Gastroesophageal sphincter (tissue), 4 donors: ENCODE measurements around the gene HNRNPH2. TPM values are rescaled to one million over a fixed set of nuclear protein-coding genes. Genes with fewer than 3 reads are reported as not detected.

Experiments
- ATAC-seq: fragments of 150-250 bp; one replicate; pipeline ENCODE4 v1.9.1; 2016; ENCODE audit warnings: mild to moderate bottlenecking, moderate library complexity
- H3K27ac ChIP-seq, 4 donors: fragments of 200-600 bp; sonication (generic) in 3 of 4; 1 replicate in 3 of 4; 2 replicates in 1 of 4; pipeline ENCODE4 v1.5.1; 2016 to 2019
- H3K27me3 ChIP-seq: fragments of 200-600 bp; sonication (generic); one replicate; pipeline ENCODE4 v1.5.1; 2019
- H3K36me3 ChIP-seq, 2 donors: fragments of 200-600 bp; sonication (generic); one replicate each; pipeline ENCODE4 v1.5.1; 2019; ENCODE audit warnings: control low read depth in 1 of 2
- H3K4me1 ChIP-seq, 3 donors: fragments of 200-600 bp; sonication (generic); 1 replicate in 2 of 3; 2 replicates in 1 of 3; pipeline ENCODE4 v1.5.1; 2016 to 2019; ENCODE audit warnings: control low read depth in 2 of 3
- H3K4me3 ChIP-seq, 2 donors: fragments of 200-600 bp; sonication (generic); one replicate each; pipeline ENCODE4 v1.5.1; 2019; ENCODE audit warnings: mild to moderate bottlenecking in 1 of 2, moderate library complexity in 1 of 2
- H3K9me3 ChIP-seq, 3 donors: fragments of 200-600 bp; sonication (generic); one replicate each; pipeline ENCODE4 v1.5.1; 2017 to 2019; ENCODE audit warnings: control low read depth in 2 of 3
- EP300 ChIP-seq: sonication (generic); formaldehyde crosslinking; IDR thresholded peaks from one replicate; pipeline ENCODE4 v1.6.1; 2017; ENCODE audit warnings: antibody characterized with exemption, mild to moderate bottlenecking
- POLR2A ChIP-seq, 2 donors: fragments of 450-650 bp; IDR thresholded peaks; one replicate each; pipeline ENCODE4 v1.6.1; 2017; ENCODE audit warnings: antibody characterized with exemption in 2 of 2, mild to moderate bottlenecking in 2 of 2, moderate library complexity in 1 of 2
- POLR2AphosphoS5 ChIP-seq: sonication (generic); formaldehyde crosslinking; IDR thresholded peaks from one replicate; pipeline ENCODE4 v1.6.1; 2017; ENCODE audit warnings: antibody characterized with exemption
- WGBS, 2 donors: methylation state at CpG; one replicate each; pipeline ENCODE4 v1.1.5; 2018; ENCODE audit warnings: low coverage in 1 of 2; 5-methylcytosine and 5-hydroxymethylcytosine counted together
- total RNA-seq, 4 donors: library from RNA; depleted of rRNA; stranded (reverse); fragments of >200 nt; gene quantifications; one replicate each; pipeline ENCODE4 v1.1.0, GENCODE V29; 2016
- TF ChIP-seq, protein P1 (sequence below), 4 experiments: fragments of 200-600 bp in 2 of 4; fragments of 450-650 bp in 2 of 4; sonication (generic) in 1 of 4; IDR thresholded peaks; one replicate each; pipeline ENCODE4 v1.5.1; 2017 to 2019; ENCODE audit warnings: antibody characterized with exemption in 4 of 4, mild to moderate bottlenecking in 2 of 4, moderate library complexity in 2 of 4

The HNRNPH2 gene
- total RNA-seq, 4 donors from 2014 or later: 38.8 to 66.6 (median 62.1) TPM

DNA sequence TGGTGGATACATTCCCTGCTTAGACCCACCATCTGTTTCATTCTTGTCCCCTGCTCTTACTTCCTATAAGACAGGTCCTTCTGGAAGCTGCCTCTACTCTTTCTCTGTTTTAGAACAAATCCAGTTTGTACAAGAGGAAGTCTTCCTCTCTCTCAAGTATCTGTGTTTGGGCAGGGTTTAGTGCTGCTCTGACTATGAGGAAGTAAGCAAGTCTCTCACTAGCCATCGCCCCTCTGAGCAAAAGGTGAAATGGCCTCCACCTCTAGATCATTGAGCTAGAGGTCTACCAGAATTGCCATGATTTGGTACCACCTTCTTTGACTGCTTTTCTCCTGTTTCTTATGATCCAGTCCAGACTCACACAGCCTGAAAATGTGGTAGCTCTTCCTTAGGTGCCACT, 30.5 kb upstream of the HNRNPH2 start:
- no peak for ATAC-seq
- Histone ChIP-seq H3K4me1 (no peaks in the 10 kb centered on the region), H3K4me3 (no peak overlapping the region), H3K27me3 (no peaks in the 10 kb centered on the region), H3K9me3 (no peaks in the 10 kb centered on the region), H3K27ac (no peak overlapping the region), H3K36me3 (no peaks in the 10 kb centered on the region)
- WGBS, 2 donors: 57% methylated on average over 1 of the region's 1 CpG; no CpG with 5 or more reads in 1 of the 2 donors
- TF ChIP-seq EP300 (no peak), POLR2AphosphoS5 (no peak), POLR2A (IDR thresholded peaks at IDR 0.05) (no peak)
- TF ChIP-seq, protein P1, sequence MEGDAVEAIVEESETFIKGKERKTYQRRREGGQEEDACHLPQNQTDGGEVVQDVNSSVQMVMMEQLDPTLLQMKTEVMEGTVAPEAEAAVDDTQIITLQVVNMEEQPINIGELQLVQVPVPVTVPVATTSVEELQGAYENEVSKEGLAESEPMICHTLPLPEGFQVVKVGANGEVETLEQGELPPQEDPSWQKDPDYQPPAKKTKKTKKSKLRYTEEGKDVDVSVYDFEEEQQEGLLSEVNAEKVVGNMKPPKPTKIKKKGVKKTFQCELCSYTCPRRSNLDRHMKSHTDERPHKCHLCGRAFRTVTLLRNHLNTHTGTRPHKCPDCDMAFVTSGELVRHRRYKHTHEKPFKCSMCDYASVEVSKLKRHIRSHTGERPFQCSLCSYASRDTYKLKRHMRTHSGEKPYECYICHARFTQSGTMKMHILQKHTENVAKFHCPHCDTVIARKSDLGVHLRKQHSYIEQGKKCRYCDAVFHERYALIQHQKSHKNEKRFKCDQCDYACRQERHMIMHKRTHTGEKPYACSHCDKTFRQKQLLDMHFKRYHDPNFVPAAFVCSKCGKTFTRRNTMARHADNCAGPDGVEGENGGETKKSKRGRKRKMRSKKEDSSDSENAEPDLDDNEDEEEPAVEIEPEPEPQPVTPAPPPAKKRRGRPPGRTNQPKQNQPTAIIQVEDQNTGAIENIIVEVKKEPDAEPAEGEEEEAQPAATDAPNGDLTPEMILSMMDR (IDR thresholded peaks at IDR 0.05): no peak

DNA sequence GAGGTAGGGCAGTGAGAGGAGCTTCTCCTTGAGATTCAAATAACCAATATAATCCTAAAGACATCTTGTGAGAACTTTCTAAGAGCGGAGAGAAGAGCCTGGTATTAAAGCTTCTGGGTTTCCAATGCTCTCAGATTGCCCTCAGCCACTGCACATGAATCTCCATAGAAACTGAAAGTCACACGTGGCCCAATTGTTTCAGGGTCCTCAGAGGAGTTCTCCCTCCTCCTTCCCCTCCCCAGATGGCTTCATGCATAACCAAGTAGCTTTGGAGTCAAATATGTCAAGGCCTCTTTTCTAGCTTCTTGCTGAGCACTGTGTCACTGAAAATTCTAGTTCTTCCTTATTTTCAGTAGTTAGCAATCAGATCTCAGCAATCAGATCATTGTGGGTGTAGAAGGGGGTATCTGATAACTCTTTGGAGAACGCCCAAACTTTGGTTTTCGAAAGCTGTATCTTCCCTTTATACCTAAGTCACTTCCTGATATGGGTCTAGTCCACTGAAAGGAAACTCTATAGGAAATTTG, 24.3 kb upstream of the HNRNPH2 start:
- Histone ChIP-seq H3K27me3 (no peaks in the 10 kb centered on the region), H3K4me3 (no peak overlapping the region), H3K9me3 (no peaks in the 10 kb centered on the region), H3K36me3 (no peaks in the 10 kb centered on the region), H3K27ac (no peak overlapping the region), H3K4me1 (no peaks in the 10 kb centered on the region)
- WGBS, 2 donors: 40 to 64% methylated on average over 1 to 4 of the region's 4 CpGs
- TF ChIP-seq EP300 (no peak), POLR2A (IDR thresholded peaks at IDR 0.05) (no peak), POLR2AphosphoS5 (no peak)
- TF ChIP-seq, protein P1 (IDR thresholded peaks at IDR 0.05): no peak
- no peak for ATAC-seq

DNA sequence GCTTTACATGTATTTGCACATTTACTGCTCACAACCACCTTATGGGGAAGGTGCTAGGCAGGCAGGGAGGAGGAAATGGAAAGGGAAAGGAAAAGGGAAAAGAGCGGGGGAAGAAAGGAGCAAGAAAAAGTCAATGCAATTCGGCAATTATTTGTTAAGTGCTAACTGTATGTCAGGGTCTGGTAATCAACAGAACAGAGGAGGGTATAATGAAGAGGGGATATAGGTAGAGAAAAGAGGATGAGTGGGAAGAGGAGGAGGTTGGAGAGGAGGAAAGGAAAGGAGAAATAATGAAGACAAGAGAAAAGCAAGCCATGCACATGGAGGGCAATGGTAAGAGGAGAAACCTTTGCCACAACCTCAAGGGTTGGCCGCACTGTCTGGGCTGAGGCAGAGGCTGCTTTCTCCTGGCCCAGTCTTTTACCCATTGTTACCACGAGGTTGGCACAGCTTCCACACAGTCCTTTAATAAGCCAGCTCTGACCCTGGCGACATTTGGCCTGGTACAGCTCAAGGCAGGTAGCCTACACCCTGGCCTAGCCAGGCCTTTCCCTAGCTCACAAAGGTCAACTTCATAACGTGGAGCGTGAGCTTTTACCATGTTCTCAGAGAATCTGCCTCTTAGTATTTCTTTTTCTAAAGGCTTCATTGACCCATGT, 22.9 kb upstream of the HNRNPH2 start:
- H3K36me3 ChIP-seq: no peaks in the 10 kb centered on the region
- ATAC-seq: no peak
- no peaks in the 10 kb centered on the region for H3K4me1 ChIP-seq
- TF ChIP-seq, protein P1 (IDR thresholded peaks at IDR 0.05): no peak
- TF ChIP-seq POLR2AphosphoS5 (no peak), EP300 (no peak), POLR2A (IDR thresholded peaks at IDR 0.05) (no peak)
- no peaks in the 10 kb centered on the region for H3K27me3 ChIP-seq
- peak overlapping the region in 1 of 2 donors; percentile 6 for H3K4me3 ChIP-seq
- H3K27ac ChIP-seq: no peak overlapping the region
- 83 to 88% methylated on average over 3 to 7 of the region's 7 CpGs for WGBS, 2 donors
- no peaks in the 10 kb centered on the region for H3K9me3 ChIP-seq

DNA sequence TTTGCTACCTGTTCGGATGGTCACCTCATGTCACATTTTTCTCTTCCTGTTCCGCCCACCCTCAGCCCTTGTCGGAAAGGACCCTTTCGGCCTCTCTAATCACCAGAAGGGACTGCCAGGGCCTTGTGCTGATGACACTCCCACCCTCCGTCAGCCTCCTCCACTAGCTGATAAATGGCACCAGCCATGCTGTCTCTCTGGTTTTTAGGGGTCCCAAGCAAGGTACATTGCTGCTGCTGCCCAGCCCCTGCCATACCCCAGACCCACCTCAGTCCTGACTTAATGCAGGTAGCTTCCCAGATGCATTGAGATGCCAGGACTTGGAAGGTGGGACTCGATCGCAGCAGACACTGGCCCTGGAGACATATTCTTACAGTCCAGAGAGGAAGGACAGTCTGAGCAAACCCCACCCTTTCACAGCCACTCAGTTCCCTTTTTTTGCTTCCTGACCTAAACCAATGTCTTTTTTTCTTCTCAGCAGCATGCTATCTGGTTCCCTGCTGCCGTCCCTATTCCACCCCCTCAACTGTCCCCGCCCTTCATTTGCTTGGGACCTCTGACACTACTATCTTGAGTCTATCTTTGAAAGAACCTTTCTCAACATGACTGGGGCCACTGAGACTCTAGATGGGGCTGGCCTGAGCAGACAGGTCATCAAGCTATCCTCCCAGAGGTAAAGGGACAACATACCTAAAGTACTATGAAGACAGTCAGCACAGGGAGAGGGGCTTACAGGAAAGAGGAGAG, 22.1 kb upstream of the HNRNPH2 start, which contains the start of gene BTK:
Gene BTK, minus strand, starts transcription at position 397 of the 747 bp plus-strand sequence. CDS start 10,907 bp downstream, outside the sequence.
- H3K36me3 ChIP-seq: no peaks in the 10 kb centered on the region
- no peaks in the 10 kb centered on the region for H3K9me3 ChIP-seq
- H3K4me1 ChIP-seq: no peaks in the 10 kb centered on the region
- ATAC-seq: no peak
- H3K4me3 ChIP-seq: peak within 1 kb of the TSS in 1 of 2 donors; percentile 6
- no peaks in the 10 kb centered on the region for H3K27me3 ChIP-seq
- no peak within 1 kb of the TSS for H3K27ac ChIP-seq
- TF ChIP-seq EP300 (no peak), POLR2AphosphoS5 (no peak), POLR2A (IDR thresholded peaks at IDR 0.05) (no peak)
- TF ChIP-seq, protein P1 (IDR thresholded peaks at IDR 0.05): no peak
- WGBS, 2 donors: 69 to 80% methylated on average over 1 to 7 of the region's 9 CpGs
